Psoas muscle (tissue), 8 donors: Measurements from ENCODE around the gene DLST. TPM values are rescaled to one million over a fixed set of nuclear protein-coding genes. Genes with fewer than 3 reads are reported as not detected.
A peak's percentile ranks its signal among the peaks of the same experiment; 100 is the strongest.

Experiments
- ATAC-seq, 4 donors: fragments of 200-7000 bp; cut with Tn5 transposase; one replicate each; pipeline ENCODE4 v1.9.1; 2020; ENCODE audit warnings: moderate library complexity in 3 of 4, mild to moderate bottlenecking in 2 of 4
- DNase-seq, 2 donors: peaks; one replicate each; pipeline ENCODE4 v3.0.0-alpha.2; 2020
- H3K27ac ChIP-seq: fragments of 200-600 bp; one replicate; pipeline ENCODE4 v1.8.0; 2022
- H3K27me3 ChIP-seq, 3 donors: fragments of 200-600 bp in 1 of 3; one replicate each; pipeline versions ENCODE4 v1.6.1 to v1.8.0; 2013 to 2022; ENCODE audit warnings: low read length in 2 of 3, mild to moderate bottlenecking in 2 of 3, moderate library complexity in 1 of 3; ENCODE audit not compliant: insufficient read depth in 3 of 3
- H3K36me3 ChIP-seq, 2 donors: fragments of 200-600 bp in 1 of 2; one replicate each; pipeline versions ENCODE4 v1.6.1 to v1.8.0; 2013 to 2022; ENCODE audit warnings: low read depth in 1 of 2, mild to moderate bottlenecking in 1 of 2, moderate library complexity in 1 of 2; ENCODE audit not compliant: insufficient read depth in 1 of 2
- H3K4me1 ChIP-seq: fragments of 200-600 bp; one replicate; pipeline ENCODE4 v1.8.0; 2022
- H3K4me3 ChIP-seq: fragments of 200-600 bp; one replicate; pipeline ENCODE4 v1.8.0; 2022; ENCODE audit warnings: mild to moderate bottlenecking
- H3K9me3 ChIP-seq: fragments of 200-600 bp; one replicate; pipeline ENCODE4 v1.8.0; 2022
- whole genome bisulfite sequencing, 3 donors: extraction: QIAGEN DNeasy Blood & Tissue Kit; methylation state at CpG; one replicate each; pipeline versions ENCODE4 v1.1.6 to v1.1.7; 2013; 5-methylcytosine and 5-hydroxymethylcytosine counted together
- intact Hi-C, 2 donors: fragments of 100-400 bp; cut with DNase I; formaldehyde crosslinking; loops; one replicate each; pipeline versions ENCODE4 v1.11.0 to v1.14.2; 2022
- polyA plus RNA-seq, 3 donors: library from polyadenylated mRNA; stranded (reverse); fragments of 200-250 nt; gene quantifications; one replicate each; pipeline ENCODE4 v1.2.3, GENCODE V29; 2013
- total RNA-seq, 4 donors: library from RNA; stranded (reverse); fragmentation: NEBNext Ultra II Directional in 2 of 4; extraction: Animal tissue kit (Norgen Biotek cat#: 25700) in 2 of 4; gene quantifications; one replicate each; pipeline versions ENCODE4 v1.2.1 to v1.2.4, GENCODE V29; 2021 to 2023
- TF ChIP-seq, protein P1 (sequence below): fragments of 200-600 bp; IDR thresholded peaks from one replicate; pipeline ENCODE4 v1.8.0; 2022; ENCODE audit warnings: antibody characterized with exemption
- donor health status: healthy with polysubstance abuse.
- donor health status: DM: no; HTN: no; CAD: no; lungs with moderate emphysema.
- donor health status: Bipolar disorder and iron deficiency.
- donor health status: healthy.
- donor health status: DM: yes; HTN: yes; CAD: no.
- donor health status: DM: no; HTN: no; CAD: no.
- donor health status: DM: no; HTN: no; CAD: no.
- donor health status: DM: yes; HTN: yes; CAD: no.

DLST gene
- total and polyA plus RNA-seq, 7 donors, result 97.7 to 221 (median 139) TPM

DNA sequence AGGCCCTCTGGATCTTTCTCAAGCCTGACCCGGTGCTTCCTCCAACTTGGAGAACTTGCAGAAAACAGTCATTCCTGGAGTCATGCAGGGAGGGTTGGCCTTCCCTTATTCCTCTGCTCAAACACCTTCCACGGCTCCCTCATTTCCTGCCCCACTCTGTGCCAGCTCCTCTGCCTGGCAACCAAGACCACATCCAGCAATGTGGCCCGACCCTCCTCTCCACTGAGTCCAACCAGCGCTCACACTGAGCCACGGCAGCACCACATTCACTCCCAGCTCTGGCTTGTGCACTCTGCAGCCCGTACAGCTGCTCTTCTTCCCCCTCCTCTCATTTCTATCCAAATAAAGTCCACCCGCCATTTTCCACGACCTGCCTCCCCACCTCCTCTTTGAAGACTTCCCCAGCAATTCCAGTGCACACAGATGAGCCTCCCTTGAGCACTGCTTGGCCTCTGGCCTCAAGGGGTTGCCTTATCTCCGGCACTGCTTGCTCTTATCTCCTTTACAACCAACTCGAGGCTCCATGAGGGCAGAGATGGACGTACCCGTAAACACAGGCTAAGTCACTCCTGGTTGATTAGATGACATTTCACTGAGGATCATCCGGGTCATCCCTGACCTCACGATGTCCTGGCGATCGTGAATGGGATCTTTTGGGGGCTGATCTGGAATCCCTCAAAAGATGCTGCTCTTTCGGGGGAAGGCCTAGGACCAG is 68.3 kb downstream of the DLST start:
- WGBS, 3 donors, result 86 to 87% (median 86%) methylated on average over 17 of the region's 17 CpGs
- TF ChIP-seq, protein P1, sequence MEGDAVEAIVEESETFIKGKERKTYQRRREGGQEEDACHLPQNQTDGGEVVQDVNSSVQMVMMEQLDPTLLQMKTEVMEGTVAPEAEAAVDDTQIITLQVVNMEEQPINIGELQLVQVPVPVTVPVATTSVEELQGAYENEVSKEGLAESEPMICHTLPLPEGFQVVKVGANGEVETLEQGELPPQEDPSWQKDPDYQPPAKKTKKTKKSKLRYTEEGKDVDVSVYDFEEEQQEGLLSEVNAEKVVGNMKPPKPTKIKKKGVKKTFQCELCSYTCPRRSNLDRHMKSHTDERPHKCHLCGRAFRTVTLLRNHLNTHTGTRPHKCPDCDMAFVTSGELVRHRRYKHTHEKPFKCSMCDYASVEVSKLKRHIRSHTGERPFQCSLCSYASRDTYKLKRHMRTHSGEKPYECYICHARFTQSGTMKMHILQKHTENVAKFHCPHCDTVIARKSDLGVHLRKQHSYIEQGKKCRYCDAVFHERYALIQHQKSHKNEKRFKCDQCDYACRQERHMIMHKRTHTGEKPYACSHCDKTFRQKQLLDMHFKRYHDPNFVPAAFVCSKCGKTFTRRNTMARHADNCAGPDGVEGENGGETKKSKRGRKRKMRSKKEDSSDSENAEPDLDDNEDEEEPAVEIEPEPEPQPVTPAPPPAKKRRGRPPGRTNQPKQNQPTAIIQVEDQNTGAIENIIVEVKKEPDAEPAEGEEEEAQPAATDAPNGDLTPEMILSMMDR, result no peak
- Histone ChIP-seq H3K4me3 (no peak overlapping the region), H3K27ac (no peak overlapping the region), H3K27me3 (no peaks in the 10 kb centered on the region), H3K9me3 (no peaks in the 10 kb centered on the region), H3K4me1 (no peaks in the 10 kb centered on the region), H3K36me3 (no peaks in the 10 kb centered on the region)
- intact Hi-C loops, result loop anchor here (5.0 to 10.0 kb wide), 3 partner anchors 52 to 135 kb away; partner anchors contain the start of gene EIF2B2 (in 2 of the 2)
- ATAC-seq (no peak), DNase-seq (peak in 1 of 2 donors; percentile 55)

DNA sequence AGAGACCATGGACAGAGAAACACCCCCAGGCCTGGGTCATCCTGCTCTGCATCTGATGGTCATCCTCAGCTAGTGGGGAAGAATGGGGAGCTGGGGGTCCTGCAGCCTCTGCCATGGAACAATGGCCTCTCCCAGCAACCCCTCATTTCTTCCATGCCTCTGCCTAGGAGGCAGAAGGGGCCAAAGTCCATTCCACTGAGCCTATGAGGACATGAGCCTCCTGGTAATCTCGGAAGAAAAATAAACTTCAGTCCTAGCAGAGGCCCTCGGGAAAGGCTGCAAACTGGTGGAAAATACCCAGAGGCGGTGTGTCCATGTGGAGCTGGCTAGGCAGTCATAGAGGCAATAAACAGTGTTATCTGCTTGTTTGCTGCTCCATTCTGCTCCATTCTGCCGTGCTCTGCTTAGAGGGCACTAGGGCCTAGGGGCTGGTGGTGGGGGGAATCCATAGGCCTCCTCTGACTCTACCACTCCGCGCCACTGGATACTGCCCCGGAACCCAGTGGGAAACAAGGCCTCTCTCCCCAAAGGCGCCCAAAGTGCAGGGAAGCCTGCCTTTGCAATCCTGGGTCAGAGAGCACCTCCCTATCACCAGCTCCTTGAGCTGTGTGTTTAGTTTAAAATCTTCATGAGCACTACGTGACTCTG is 69.2 kb downstream of the DLST start:
- no peak overlapping the region for H3K27ac ChIP-seq
- intact Hi-C loops, result no loop called here
- no peaks in the 10 kb centered on the region for H3K9me3 ChIP-seq
- H3K4me1 ChIP-seq, result no peaks in the 10 kb centered on the region
- 83 to 86% (median 85%) methylated on average over 9 of the region's 9 CpGs for WGBS, 3 donors
- no peaks in the 10 kb centered on the region for H3K36me3 ChIP-seq
- H3K4me3 ChIP-seq, result no peak overlapping the region
- no peaks in the 10 kb centered on the region for H3K27me3 ChIP-seq
- ATAC-seq (no peak), DNase-seq (no peak)
- TF ChIP-seq, protein P1, result no peak

GRCh38 chr14:74951443-74952179 is 69.9 kb downstream of the DLST start:
- peak overlapping the region; percentile 66 for H3K4me3 ChIP-seq
- no peak for DNase-seq
- no peaks in the 10 kb centered on the region for H3K4me1 ChIP-seq
- no peaks in the 10 kb centered on the region for H3K36me3 ChIP-seq
- intact Hi-C loops, result no loop called here
- ATAC-seq, result no peak
- WGBS, 3 donors, result 65 to 69% (median 67%) methylated on average over 15 of the region's 15 CpGs
- TF ChIP-seq, protein P1, result no peak
- H3K27ac ChIP-seq, result no peak overlapping the region
- no peaks in the 10 kb centered on the region for H3K9me3 ChIP-seq
- H3K27me3 ChIP-seq, result no peaks in the 10 kb centered on the region

DNA sequence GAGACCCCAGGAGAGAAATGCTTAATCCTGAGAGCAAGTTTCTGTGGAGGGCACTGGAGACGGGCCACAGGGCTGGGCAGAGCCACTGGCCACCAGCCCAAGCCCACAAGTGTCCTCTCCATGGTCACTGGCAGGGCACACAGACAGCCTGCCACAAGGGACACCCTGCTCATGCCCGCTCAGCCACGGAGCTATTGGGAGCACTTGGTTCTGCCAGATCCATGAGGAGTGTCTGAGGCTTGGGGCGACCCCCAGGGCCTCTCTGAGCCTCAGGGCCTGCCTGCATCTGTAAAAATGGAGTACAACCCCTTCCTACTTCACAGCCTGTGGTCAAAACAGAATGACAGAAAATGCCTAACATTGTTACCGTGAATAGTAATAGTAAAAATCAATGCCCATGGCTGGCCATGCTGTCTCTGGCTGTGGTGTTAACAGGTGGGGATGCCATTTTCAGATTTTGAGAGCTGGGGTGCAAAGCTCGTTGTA is 70.5 kb downstream of the DLST start:
- intact Hi-C loops, result no loop called here
- no peak for DNase-seq
- H3K4me1 ChIP-seq, result no peaks in the 10 kb centered on the region

More for the DNA sequence above, 70.5 kb downstream of the DLST start:
- Histone ChIP-seq H3K4me3 (peak overlapping the region; percentile 66), H3K9me3 (no peaks in the 10 kb centered on the region), H3K36me3 (no peaks in the 10 kb centered on the region), H3K27me3 (no peaks in the 10 kb centered on the region), H3K27ac (no peak overlapping the region)
- 63 to 73% (median 67%) methylated on average over 6 of the region's 6 CpGs for whole genome bisulfite sequencing, 3 donors
- no peak for ATAC-seq
- TF ChIP-seq, protein P1, result no peak
